OCI-LY1 (cell line): ENCODE results near the gene IFT27.

ENCODE experiments used
- H2AFZ ChIP-seq: fragments of 200-600 bp; sonication (generic), shearing (Covaris generic); 2 replicates; pipeline ENCODE4 v1.6.0; 2014; ENCODE audit warnings: antibody characterized with exemption, mild to moderate bottlenecking, low read length
- H3F3A ChIP-seq: fragments of 200-600 bp; sonication (generic), shearing (Covaris generic); 2 replicates; pipeline ENCODE4 v1.6.0; 2014; ENCODE audit warnings: mild to moderate bottlenecking, antibody characterized with exemption, low read length, moderate library complexity; ENCODE audit not compliant: insufficient read depth
- H3K27ac ChIP-seq: fragments of 200-600 bp; sonication (generic); 2 replicates; pipeline ENCODE4 v1.5.1; 2014; ENCODE audit warnings: low read length, mixed run types, mild to moderate bottlenecking, low read depth; ENCODE audit not compliant: poor library complexity, severe bottlenecking
- H3K27me3 ChIP-seq: fragments of 200-600 bp; sonication (generic); 2 replicates; pipeline ENCODE4 v1.6.0; 2014; ENCODE audit warnings: antibody characterized with exemption, mild to moderate bottlenecking, low read length, moderate library complexity; ENCODE audit not compliant: insufficient read depth
- H3K36me3 ChIP-seq: fragments of 200-600 bp; sonication (generic); 2 replicates; pipeline ENCODE4 v1.6.1; 2014; ENCODE audit warnings: mild to moderate bottlenecking, antibody characterized with exemption, low read length, moderate library complexity, mixed read lengths; ENCODE audit not compliant: insufficient read depth
- H3K4me1 ChIP-seq: fragments of 200-600 bp; sonication (generic); 2 replicates; pipeline ENCODE4 v1.5.1; 2014; ENCODE audit warnings: mild to moderate bottlenecking, low read length, moderate library complexity; ENCODE audit not compliant: insufficient read depth, severe bottlenecking
- H3K4me2 ChIP-seq: fragments of 200-600 bp; sonication (generic), shearing (Covaris generic); 2 replicates; pipeline ENCODE4 v1.6.1; 2014; ENCODE audit warnings: low read length
- H3K4me3 ChIP-seq: fragments of 200-600 bp; sonication (generic); 2 replicates; pipeline ENCODE4 v1.5.1; 2014; ENCODE audit warnings: low read length, low read depth, mild to moderate bottlenecking, mixed read lengths; ENCODE audit not compliant: poor library complexity, severe bottlenecking
- H3K79me2 ChIP-seq: fragments of 200-600 bp; shearing (Covaris generic); 2 replicates; pipeline ENCODE4 v1.6.1; 2016; ENCODE audit warnings: mixed run types, low read length, mixed read lengths; ENCODE audit not compliant: insufficient read depth
- H3K9ac ChIP-seq: fragments of 200-600 bp; sonication (generic), shearing (Covaris generic); 2 replicates; pipeline ENCODE4 v1.6.1; 2014; ENCODE audit warnings: mild to moderate bottlenecking, low read length, mixed read lengths
- H3K9me2 ChIP-seq: fragments of 200-600 bp; sonication (generic), shearing (Covaris generic); 2 replicates; pipeline ENCODE4 v1.6.1; 2014; ENCODE audit warnings: low read depth, mild to moderate bottlenecking, low read length, mixed read lengths
- H3K9me3 ChIP-seq: fragments of 200-600 bp; shearing (Covaris generic); 2 replicates; pipeline ENCODE4 v1.6.1; 2014; ENCODE audit warnings: low read length, mixed read lengths
- H4K20me1 ChIP-seq: fragments of 200-600 bp; sonication (generic), shearing (Covaris generic); 2 replicates; pipeline ENCODE4 v1.6.0; 2016; ENCODE audit warnings: mild to moderate bottlenecking, low read length; ENCODE audit not compliant: insufficient read depth
- EZH2 ChIP-seq: fragments of 200-600 bp; sonication (generic), shearing (Covaris generic); IDR thresholded peaks from 2 replicates; pipeline ENCODE4 v1.8.0; 2017; ENCODE audit warnings: borderline replicate concordance, mixed run types, mild to moderate bottlenecking, antibody characterized with exemption, low read length, moderate library complexity, mixed read lengths
- TF ChIP-seq, protein P1 (sequence below): fragments of 200-600 bp; sonication (generic), shearing (Covaris generic); IDR thresholded peaks from 2 replicates; pipeline ENCODE4 v1.5.1; 2017; ENCODE audit warnings: mild to moderate bottlenecking, antibody characterized with exemption, low read length, moderate library complexity, mixed read lengths

The IFT27 gene

DNA sequence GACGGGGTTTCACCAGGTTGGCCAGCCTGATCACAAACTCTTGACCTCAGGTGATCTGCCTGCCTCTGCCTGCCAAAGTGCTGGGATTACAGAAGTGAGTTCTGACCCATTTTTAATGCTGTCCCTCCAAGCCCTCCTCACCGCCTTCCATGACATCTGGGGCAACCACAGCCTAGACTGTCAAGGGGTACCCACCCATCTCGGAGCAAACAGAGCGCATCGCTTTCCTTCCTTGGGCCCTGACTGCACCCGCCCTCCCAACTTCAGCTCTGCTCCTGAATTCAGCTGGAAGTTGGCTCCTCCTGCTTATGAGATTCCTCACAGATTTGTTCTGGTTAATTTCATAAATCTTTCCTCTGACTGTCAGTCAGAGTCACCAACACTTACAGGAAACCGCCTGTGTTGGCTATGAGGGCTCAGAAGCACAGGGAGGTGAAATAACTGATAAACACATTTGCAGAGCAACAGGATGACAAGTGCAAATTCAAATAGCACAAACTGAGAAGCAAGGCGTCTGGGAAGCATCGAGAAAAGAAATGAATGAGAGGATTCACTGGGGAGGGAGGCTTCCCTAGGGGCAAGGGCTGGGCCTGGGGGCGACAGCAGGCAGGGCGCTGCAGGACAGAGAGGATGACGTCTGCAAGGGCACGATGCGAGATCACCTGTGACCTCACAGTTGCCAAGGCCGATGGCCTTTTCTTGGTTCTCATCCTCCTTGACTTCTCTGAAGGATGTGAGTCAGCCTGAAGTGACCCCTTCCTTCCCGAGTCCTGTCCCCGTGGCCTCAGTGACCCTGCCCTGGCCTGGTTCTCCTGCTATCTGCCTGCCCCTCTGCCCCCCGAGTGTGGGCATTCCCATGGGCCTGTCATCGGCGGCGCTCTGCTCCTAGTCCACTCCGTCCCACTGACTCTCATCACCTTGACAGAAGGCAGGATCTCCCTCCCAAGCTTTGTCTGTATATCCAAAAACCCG is 6.1 kb downstream of the IFT27 start:
- H3K4me2 ChIP-seq, result no peak overlapping the region
- no peak overlapping the region for H3K27ac ChIP-seq
- peaks cover 1% of the 10 kb centered on the region for H3K4me1 ChIP-seq
- H3K9me2 ChIP-seq, result no peaks in the 10 kb centered on the region
- no peak overlapping the region for H3K9ac ChIP-seq
- no peaks in the 10 kb centered on the region for H3F3A ChIP-seq
- TF ChIP-seq, protein P1, sequence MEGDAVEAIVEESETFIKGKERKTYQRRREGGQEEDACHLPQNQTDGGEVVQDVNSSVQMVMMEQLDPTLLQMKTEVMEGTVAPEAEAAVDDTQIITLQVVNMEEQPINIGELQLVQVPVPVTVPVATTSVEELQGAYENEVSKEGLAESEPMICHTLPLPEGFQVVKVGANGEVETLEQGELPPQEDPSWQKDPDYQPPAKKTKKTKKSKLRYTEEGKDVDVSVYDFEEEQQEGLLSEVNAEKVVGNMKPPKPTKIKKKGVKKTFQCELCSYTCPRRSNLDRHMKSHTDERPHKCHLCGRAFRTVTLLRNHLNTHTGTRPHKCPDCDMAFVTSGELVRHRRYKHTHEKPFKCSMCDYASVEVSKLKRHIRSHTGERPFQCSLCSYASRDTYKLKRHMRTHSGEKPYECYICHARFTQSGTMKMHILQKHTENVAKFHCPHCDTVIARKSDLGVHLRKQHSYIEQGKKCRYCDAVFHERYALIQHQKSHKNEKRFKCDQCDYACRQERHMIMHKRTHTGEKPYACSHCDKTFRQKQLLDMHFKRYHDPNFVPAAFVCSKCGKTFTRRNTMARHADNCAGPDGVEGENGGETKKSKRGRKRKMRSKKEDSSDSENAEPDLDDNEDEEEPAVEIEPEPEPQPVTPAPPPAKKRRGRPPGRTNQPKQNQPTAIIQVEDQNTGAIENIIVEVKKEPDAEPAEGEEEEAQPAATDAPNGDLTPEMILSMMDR, result no peak
- TF ChIP-seq EZH2, result no peak
- H3K4me3 ChIP-seq, result no peak overlapping the region
- H2AFZ ChIP-seq, result no peak overlapping the region
- H3K79me2 ChIP-seq, result no peaks in the 10 kb centered on the region
- H3K9me3 ChIP-seq, result no peaks in the 10 kb centered on the region
- H4K20me1 ChIP-seq, result no peaks in the 10 kb centered on the region
- H3K36me3 ChIP-seq, result no peaks in the 10 kb centered on the region
- no peaks in the 10 kb centered on the region for H3K27me3 ChIP-seq

DNA sequence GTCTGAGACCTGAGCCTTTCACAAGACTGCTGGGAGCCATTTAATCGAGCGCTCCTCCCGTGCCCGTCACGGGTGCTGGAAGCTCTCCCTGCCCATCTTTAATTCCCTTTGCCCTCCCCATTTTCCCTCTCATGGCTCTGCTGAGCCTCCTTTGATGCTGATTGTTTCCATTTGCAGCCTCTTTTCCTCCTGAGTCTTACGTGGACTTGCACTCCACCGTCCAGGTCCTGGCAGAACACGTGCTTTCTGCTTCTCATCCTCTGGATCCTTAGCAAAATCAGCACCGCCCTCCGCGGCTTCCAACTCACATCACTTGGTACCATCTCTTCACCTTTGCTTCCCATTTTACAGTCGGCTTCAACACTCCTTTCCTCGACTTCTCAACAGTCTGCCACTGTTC is 7.3 kb downstream of the IFT27 start:
- Histone ChIP-seq H3K79me2 (no peaks in the 10 kb centered on the region), H3K4me2 (no peak overlapping the region), H4K20me1 (no peaks in the 10 kb centered on the region), H3K27ac (no peak overlapping the region), H3K9me2 (no peaks in the 10 kb centered on the region), H3K4me3 (no peak overlapping the region), H3K36me3 (peaks cover 2% of the 10 kb centered on the region; the same call in 1 of the 2 replicates), H3F3A (no peaks in the 10 kb centered on the region), H3K9ac (no peak overlapping the region), H2AFZ (no peak overlapping the region), H3K4me1 (no peaks in the 10 kb centered on the region), H3K9me3 (no peaks in the 10 kb centered on the region), H3K27me3 (no peaks in the 10 kb centered on the region)
- TF ChIP-seq EZH2, result no peak
- TF ChIP-seq, protein P1, result no peak

DNA sequence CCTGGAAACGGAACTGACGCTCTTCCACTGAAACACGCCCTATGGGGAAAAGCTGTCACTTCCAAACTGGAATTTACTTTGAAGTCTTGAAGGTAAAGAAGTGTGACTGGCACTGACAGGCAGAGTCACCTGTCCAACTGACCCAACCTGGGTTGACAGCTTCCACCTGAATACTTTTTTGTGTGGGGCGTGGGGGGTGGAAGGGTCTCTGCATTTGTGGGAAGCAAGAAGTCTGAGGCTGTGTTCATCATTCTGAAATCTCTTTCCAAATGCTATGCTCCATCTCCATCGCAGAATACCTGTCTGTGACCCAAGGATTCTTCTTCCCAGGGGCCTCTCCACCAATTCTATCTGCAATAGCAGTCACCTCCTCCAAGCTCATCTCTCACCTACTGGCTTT is 7.8 kb downstream of the IFT27 start:
- TF ChIP-seq EZH2, result no peak
- TF ChIP-seq, protein P1, result no peak

More for the DNA sequence above, 7.8 kb downstream of the IFT27 start:
- H3K27ac ChIP-seq, result no peak overlapping the region
- H3K9me2 ChIP-seq, result no peaks in the 10 kb centered on the region
- H2AFZ ChIP-seq, result no peak overlapping the region
- H3K9me3 ChIP-seq, result no peaks in the 10 kb centered on the region
- no peaks in the 10 kb centered on the region for H3K79me2 ChIP-seq
- H3K4me2 ChIP-seq, result no peak overlapping the region
- no peak overlapping the region for H3K9ac ChIP-seq
- no peaks in the 10 kb centered on the region for H3F3A ChIP-seq
- no peak overlapping the region for H3K4me3 ChIP-seq
- H3K4me1 ChIP-seq, result no peaks in the 10 kb centered on the region
- peaks cover 7% of the 10 kb centered on the region; the same call in 1 of the 2 replicates for H3K36me3 ChIP-seq
- no peaks in the 10 kb centered on the region for H4K20me1 ChIP-seq
- H3K27me3 ChIP-seq, result no peaks in the 10 kb centered on the region
